AG09309 (cell line): Measurements from ENCODE around the gene PTPRA.

Experiments used
- DNase-seq: peaks from one replicate; pipeline ENCODE4 v3.0.0-alpha.2; 2010; ENCODE audit warnings: low read depth
- H3K4me3 ChIP-seq: 2 replicates; pipeline ENCODE4 v1.5.1; 2011; ENCODE audit warnings: mild to moderate bottlenecking, low read depth, low read length, moderate library complexity; ENCODE audit not compliant: control insufficient read depth
- CTCF ChIP-seq: IDR thresholded peaks from 2 replicates; pipeline ENCODE4 v1.5.1; 2011; ENCODE audit warnings: mild to moderate bottlenecking, low read depth, low read length, inconsistent platforms; ENCODE audit not compliant: insufficient read depth, control insufficient read depth; ENCODE audit errors: missing control alignments

Gene PTPRA

GRCh38 chr20:2840138-2840966 lies 32.9 kb upstream of the PTPRA start, which contains the start of the genes PCED1A and VPS16:
TSS of gene PCED1A (minus strand) at chr20:2840655. CDS start at chr20:2839912, 743 bp downstream.
TSS of gene VPS16 (plus strand) at chr20:2840745. CDS start at chr20:2840775, 30 bp downstream.
- TF ChIP-seq CTCF, result no peak
- no peak for DNase-seq
- peak within 1 kb of the TSS; percentile 92 for H3K4me3 ChIP-seq

- no peak for TF ChIP-seq CTCF
- DNase-seq, result no peak
- H3K4me3 ChIP-seq, result peak overlapping the region; percentile 92
These were observed 32.2 kb upstream of the PTPRA start for GRCh38 chr20:2840967-2841531.

- TF ChIP-seq CTCF, result no peak
- DNase-seq, result no peak
- H3K4me3 ChIP-seq, result no peak overlapping the region
These were observed 27.7 kb upstream of the PTPRA start for GRCh38 chr20:2845607-2846006.

GRCh38 chr20:2846698-2847097 lies 26.6 kb upstream of the PTPRA start:
- no peak for TF ChIP-seq CTCF
- no peak overlapping the region for H3K4me3 ChIP-seq
- DNase-seq, result no peak

- no peak overlapping the region for H3K4me3 ChIP-seq
- TF ChIP-seq CTCF, result no peak
- DNase-seq, result no peak
These were observed 25.5 kb upstream of the PTPRA start for GRCh38 chr20:2847802-2848201.

- DNase-seq, result no peak
- no peak for TF ChIP-seq CTCF
- H3K4me3 ChIP-seq, result no peak overlapping the region
These were observed 23.8 kb upstream of the PTPRA start for GRCh38 chr20:2849529-2849928.
